HEK293T (cell line): ENCODE data around the gene LIMS2.

Experiments
- CTCF ChIA-PET: fragments of 350-600 bp; formaldehyde crosslinking; extraction: SDS; loops from one replicate; lab custom pipeline; 2021; ENCODE audit warnings: antibody characterized with exemption, inconsistent platforms; lab: Yijun Ruan, JAX
- POLR2A ChIA-PET: fragments of 350-600 bp; formaldehyde crosslinking; extraction: SDS; loops from one replicate; lab custom pipeline; 2020; ENCODE audit warnings: antibody characterized with exemption, inconsistent platforms; lab: Yijun Ruan, JAX
- DNase-seq: peaks from one replicate; pipeline ENCODE4 v3.0.0; 2012; ENCODE audit warnings: mixed read lengths; ENCODE audit errors: extremely low spot score
- ARNT ChIP-seq: fragments of 450-650 bp; IDR thresholded peaks from 2 replicates; pipeline ENCODE4 v1.6.1; 2017; ENCODE audit warnings: mild to moderate bottlenecking
- BHLHE40 ChIP-seq: fragments of 450-650 bp; IDR thresholded peaks from 2 replicates; pipeline ENCODE4 v1.6.1; 2016; ENCODE audit warnings: mild to moderate bottlenecking, moderate library complexity, borderline replicate concordance
- CTBP1 ChIP-seq: fragments of 450-650 bp; IDR thresholded peaks from 2 replicates; pipeline ENCODE4 v1.6.1; 2016; ENCODE audit warnings: borderline replicate concordance
- ELF4 ChIP-seq: fragments of 450-650 bp; IDR thresholded peaks from 2 replicates; pipeline ENCODE4 v1.6.1; 2017; ENCODE audit warnings: antibody characterized with exemption
- FOXA1 ChIP-seq: fragments of 450-650 bp; IDR thresholded peaks from 2 replicates; pipeline ENCODE4 v1.6.1; 2016; ENCODE audit warnings: mild to moderate bottlenecking
- FOXK2 ChIP-seq: fragments of 450-650 bp; IDR thresholded peaks from 2 replicates; pipeline ENCODE4 v1.6.1; 2016; ENCODE audit warnings: mild to moderate bottlenecking
- FOXM1 ChIP-seq: fragments of 450-650 bp; IDR thresholded peaks from 2 replicates; pipeline ENCODE4 v1.6.1; 2017; ENCODE audit warnings: mild to moderate bottlenecking, borderline replicate concordance
- HDGF ChIP-seq: fragments of 450-650 bp; IDR thresholded peaks from 2 replicates; pipeline ENCODE4 v1.6.1; 2017; ENCODE audit warnings: antibody characterized with exemption, borderline replicate concordance
- L3MBTL2 ChIP-seq: fragments of 450-650 bp; conservative IDR thresholded peaks from 2 replicates; pipeline ENCODE4 v1.6.1; 2016; ENCODE audit warnings: mild to moderate bottlenecking
- LEF1 ChIP-seq: fragments of 450-650 bp; IDR thresholded peaks from 2 replicates; pipeline ENCODE4 v1.6.1; 2017; ENCODE audit warnings: mild to moderate bottlenecking, borderline replicate concordance
- NFRKB ChIP-seq: fragments of 450-650 bp; IDR thresholded peaks from 2 replicates; pipeline ENCODE4 v1.6.1; 2016; ENCODE audit warnings: mild to moderate bottlenecking, moderate library complexity
- SP1 ChIP-seq: fragments of 450-650 bp; IDR thresholded peaks from 2 replicates; pipeline ENCODE4 v1.6.1; 2017
- SUZ12 ChIP-seq: fragments of 450-650 bp; IDR thresholded peaks from 2 replicates; pipeline ENCODE4 v1.6.1; 2016; ENCODE audit warnings: mild to moderate bottlenecking
- TARDBP ChIP-seq: fragments of 450-650 bp; IDR thresholded peaks from 2 replicates; pipeline ENCODE4 v1.6.1; 2016
- ZNF384 ChIP-seq: fragments of 450-650 bp; IDR thresholded peaks from 2 replicates; pipeline ENCODE4 v1.6.1; 2016
- TF ChIP-seq, protein P1 (sequence below): fragments of 450-650 bp; IDR thresholded peaks from 2 replicates; pipeline ENCODE4 v1.6.1; 2016

LIMS2 gene

DNA sequence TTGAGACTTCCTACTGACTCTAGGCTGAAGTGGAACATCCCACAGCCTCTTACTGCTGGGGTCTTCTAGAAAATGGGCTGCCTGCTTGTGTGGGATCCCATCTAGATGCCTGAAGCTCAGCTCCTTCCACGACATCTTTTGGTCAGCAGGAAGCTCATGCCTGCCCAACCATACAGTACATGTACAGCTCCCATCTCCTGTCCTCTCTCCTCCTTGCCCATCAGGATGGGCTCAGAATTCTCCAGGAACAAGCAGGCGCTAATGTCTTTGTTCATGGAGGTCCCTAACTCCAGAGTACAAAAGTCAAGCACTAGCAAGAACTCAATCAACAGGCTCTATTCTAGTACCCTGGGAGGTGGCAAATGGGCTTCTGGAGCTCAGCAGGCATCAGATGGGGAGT lies 61.1 kb downstream of the LIMS2 start:
- POLR2A ChIA-PET: no interaction called here
- CTCF ChIA-PET: interaction anchor here (1.1 kb wide), 1 partner anchor 23 kb away, joined by 5 read pairs; no protein-coding TSS in a partner anchor
- DNase-seq: no peak
- TF ChIP-seq ELF4 (no peak), HDGF (no peak), BHLHE40 (no peak), SUZ12 (no peak), FOXA1 (no peak), ARNT (no peak), FOXM1 (no peak), FOXK2 (no peak), L3MBTL2 (no peak), ZNF384 (no peak), NFRKB (no peak), LEF1 (no peak), CTBP1 (no peak), SP1 (no peak), TARDBP (no peak)
- TF ChIP-seq, protein P1, sequence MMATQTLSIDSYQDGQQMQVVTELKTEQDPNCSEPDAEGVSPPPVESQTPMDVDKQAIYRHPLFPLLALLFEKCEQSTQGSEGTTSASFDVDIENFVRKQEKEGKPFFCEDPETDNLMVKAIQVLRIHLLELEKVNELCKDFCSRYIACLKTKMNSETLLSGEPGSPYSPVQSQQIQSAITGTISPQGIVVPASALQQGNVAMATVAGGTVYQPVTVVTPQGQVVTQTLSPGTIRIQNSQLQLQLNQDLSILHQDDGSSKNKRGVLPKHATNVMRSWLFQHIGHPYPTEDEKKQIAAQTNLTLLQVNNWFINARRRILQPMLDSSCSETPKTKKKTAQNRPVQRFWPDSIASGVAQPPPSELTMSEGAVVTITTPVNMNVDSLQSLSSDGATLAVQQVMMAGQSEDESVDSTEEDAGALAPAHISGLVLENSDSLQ: no peak

DNA sequence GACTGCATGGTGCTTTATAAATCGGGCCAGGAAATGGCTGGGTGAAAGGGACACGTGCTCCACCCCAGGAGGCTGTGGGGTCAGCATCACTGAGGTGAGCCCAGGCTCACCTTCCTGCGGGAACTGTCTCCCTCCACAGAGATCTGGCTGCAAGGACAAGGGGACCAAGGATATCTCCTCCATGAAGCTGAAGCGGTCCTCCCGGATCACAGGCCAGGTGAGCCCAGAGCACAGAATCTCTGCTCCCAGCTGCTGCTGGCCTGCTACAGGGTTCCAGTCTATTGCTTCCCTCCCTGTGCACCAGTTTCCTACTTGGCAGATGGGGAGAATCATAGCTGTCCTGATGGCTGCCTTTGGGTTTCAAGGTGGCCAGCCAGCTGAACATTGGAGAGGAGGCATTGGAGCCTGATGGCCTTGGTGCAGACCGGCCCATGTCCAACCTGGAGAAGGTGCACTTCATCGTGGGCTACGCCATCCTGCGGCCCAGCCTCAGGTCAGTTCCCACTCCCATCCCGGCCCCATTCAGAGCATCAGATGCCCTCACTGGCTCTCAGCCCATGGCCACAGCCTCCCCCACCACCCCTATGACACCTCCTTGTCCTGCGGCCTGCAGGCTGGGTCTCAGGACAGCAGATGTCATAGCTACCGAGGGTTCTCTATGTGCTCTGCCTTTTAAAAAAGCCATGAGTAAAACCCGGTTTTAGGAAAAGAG lies 63.1 kb downstream of the LIMS2 start:
- ChIA-PET POLR2A (no interaction called here), CTCF (interaction anchor here (0.6 kb wide), 1 partner anchor 224 kb away, joined by 3 read pairs; no protein-coding TSS in a partner anchor)
- DNase-seq: no peak
- TF ChIP-seq FOXA1 (no peak), TARDBP (no peak), ELF4 (no peak), LEF1 (no peak), FOXM1 (no peak)

DNA sequence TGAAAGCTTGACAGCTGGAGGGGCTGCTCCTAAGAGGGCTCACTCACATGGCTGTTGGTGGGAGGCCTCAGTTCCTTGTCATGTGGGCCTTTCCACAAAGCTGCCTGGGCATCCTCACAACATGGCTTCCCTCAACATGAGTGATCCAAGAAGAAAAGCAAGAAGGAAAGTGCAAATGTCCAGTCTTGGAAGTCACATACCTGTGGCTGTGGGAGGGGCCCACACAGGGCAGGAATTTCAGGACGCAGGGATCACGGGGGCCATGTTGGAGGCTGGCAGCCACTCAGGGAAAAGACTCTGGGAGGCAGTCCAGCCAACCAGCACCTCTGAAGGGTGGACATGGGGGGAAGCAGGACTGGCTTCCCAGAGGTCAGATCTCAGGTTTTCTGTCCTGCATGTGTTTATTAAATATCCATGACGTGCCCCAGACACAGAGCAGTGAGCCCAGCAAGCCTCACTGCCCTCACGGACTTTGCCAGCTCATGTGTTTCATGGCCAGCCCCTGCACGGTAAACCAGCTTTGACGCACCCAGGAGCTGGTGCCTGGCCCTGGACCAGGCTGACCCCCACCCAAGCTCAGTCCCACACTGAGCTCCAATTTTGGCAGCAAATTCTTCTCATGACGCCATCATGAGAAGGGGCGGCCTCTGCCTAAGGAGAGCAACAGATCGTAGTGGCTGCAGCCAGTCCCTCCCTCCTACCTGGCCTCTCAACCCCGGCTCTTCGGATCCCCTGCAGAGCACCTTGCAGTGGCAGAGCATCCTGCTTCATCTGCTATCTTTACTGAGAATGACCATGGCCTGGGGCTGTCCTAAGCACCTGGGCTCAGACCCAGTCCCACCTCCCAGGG lies 64.0 kb downstream of the LIMS2 start:
- DNase-seq: no peak
- POLR2A ChIA-PET: no interaction called here
- CTCF ChIA-PET: no interaction called here
- TF ChIP-seq SUZ12 (no peak), ELF4 (no peak), L3MBTL2 (no peak), HDGF (no peak), FOXA1 (no peak), SP1 (no peak), ZNF384 (no peak), TARDBP (no peak), ARNT (no peak)
- TF ChIP-seq, protein P1: no peak

DNA sequence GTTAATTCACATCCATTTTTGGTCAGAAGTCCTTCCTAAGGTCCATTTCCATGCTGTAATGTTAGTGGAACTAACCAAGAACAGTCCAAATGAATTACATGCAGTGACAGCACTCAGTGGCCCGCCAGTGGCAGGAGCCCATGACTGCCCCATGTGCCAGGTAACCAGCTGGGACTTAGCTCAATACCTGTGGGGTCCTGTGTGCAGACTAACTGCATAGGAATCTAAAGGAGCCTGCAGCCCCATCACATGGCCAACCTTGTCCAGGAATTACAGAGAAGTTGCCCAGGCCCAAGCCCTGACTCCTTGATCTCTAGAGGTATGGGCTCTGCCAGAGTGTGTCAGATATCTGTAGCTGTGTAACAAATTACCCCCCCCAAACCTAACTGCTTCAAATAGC lies 64.8 kb downstream of the LIMS2 start:
- no peak for DNase-seq
- CTCF ChIA-PET: interaction anchor here (1.8 kb wide), 1 partner anchor 19 kb away, joined by 12 read pairs; no protein-coding TSS in a partner anchor
- TF ChIP-seq ZNF384 (no peak), ARNT (no peak), HDGF (no peak), BHLHE40 (no peak), ELF4 (no peak), FOXM1 (no peak)
- TF ChIP-seq, protein P1: no peak
- POLR2A ChIA-PET: no interaction called here

DNA sequence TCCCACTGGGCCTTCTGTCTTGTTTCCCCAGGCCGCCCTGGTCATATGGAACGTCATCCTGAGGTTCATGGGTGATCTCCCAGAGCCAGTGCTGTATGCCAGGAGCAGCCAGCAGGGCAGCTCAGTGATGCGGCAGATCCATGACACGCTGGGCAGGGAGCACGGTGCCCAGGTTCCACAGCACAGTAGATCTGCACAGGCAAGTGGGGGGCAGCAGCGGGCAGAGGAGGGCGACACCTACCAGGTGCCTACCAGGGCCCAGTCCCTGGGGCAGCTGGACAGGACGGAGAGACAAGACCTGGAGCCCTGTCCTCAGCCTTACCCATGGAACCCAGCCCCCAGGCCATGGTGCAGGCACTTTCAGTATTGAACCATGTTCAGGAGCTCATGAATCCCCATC lies 65.5 kb downstream of the LIMS2 start:
- DNase-seq: no peak
- TF ChIP-seq CTBP1 (no peak), FOXA1 (no peak), BHLHE40 (no peak), FOXM1 (no peak)
- TF ChIP-seq, protein P1: no peak
- POLR2A ChIA-PET: no interaction called here
- CTCF ChIA-PET: interaction anchor here (1.8 kb wide), 1 partner anchor 18 kb away, joined by 12 read pairs; no protein-coding TSS in a partner anchor
